ENCODE measurements around the gene VTCN1. TPM values are rescaled to one million over a fixed set of nuclear protein-coding genes. Genes with fewer than 3 reads are reported as not detected.

Gene VTCN1
- polyA plus RNA-seq, 4 donors = 0.03 to 0.27 (median 0.10) TPM; not detected in 1

DNA sequence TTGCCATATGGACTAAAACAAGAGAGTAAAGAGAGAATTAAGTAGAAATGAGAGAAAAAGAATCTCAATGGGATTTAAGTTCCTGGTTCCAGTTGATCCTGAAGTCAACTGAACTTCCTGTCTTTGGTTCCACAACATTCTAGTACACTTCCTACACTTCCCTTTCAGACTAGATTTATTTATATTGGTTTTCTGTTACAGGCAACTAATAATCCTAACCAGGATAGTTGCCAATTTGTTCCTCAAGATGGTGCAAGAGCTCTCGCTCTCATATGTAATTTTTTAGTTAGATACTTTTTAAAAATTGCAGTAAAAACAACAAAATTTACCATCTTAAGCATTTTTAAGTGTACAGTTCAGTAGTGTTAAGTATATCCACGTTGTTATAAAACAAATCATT, 60.4 kb downstream of the VTCN1 start:
- WGBS, 3 donors = 66 to 82% (median 79%) methylated on average over 2 of the region's 2 CpGs
- no peaks in the 10 kb centered on the region for H3K9me3 ChIP-seq (ENCODE audit: control insufficient read depth in 2 of 2, insufficient read depth in 1 of 2, low read depth in 1 of 2, low read length in 1 of 2)
- H3K4me3 ChIP-seq (ENCODE audit: low read depth in 1 of 3, low read length in 3 of 3) = no peak overlapping the region
- H3K36me3 ChIP-seq (ENCODE audit: control insufficient read depth in 3 of 3, insufficient read depth in 2 of 3, low read depth in 1 of 3, low read length in 3 of 3) = no peaks in the 10 kb centered on the region
- H3K4me1 ChIP-seq (ENCODE audit: control insufficient read depth in 3 of 3, insufficient read depth in 2 of 3, low read depth in 1 of 3, low read length in 2 of 3) = no peaks in the 10 kb centered on the region
- H3K27me3 ChIP-seq (ENCODE audit: control insufficient read depth in 3 of 3, insufficient read depth in 3 of 3, low read length in 3 of 3) = peaks cover 0 to 2% (median 0%) of the 10 kb centered on the region in 3 donors
- DNase-seq = no peak
- H3K27ac ChIP-seq (ENCODE audit: low read depth in 1 of 3, low read length in 2 of 3) = no peak overlapping the region
- no peak for FAIRE-seq

GRCh38 chr1:117147856-117148588, 62.7 kb downstream of the VTCN1 start:
- DNase-seq (no peak), FAIRE-seq (no peak)
- H3K4me1 ChIP-seq (ENCODE audit: control insufficient read depth in 3 of 3, insufficient read depth in 2 of 3, low read depth in 1 of 3, low read length in 2 of 3) = no peaks in the 10 kb centered on the region
- peaks cover 0 to 2% (median 0%) of the 10 kb centered on the region in 3 donors for H3K27me3 ChIP-seq (ENCODE audit: control insufficient read depth in 3 of 3, insufficient read depth in 3 of 3, low read length in 3 of 3)
- no peaks in the 10 kb centered on the region for H3K36me3 ChIP-seq (ENCODE audit: control insufficient read depth in 3 of 3, insufficient read depth in 2 of 3, low read depth in 1 of 3, low read length in 3 of 3)
- H3K27ac ChIP-seq (ENCODE audit: low read depth in 1 of 3, low read length in 2 of 3) = no peak overlapping the region
- H3K4me3 ChIP-seq (ENCODE audit: low read depth in 1 of 3, low read length in 3 of 3) = no peak overlapping the region
- 70 to 91% (median 80%) methylated on average over 5 of the region's 5 CpGs for WGBS, 3 donors
- H3K9me3 ChIP-seq (ENCODE audit: control insufficient read depth in 2 of 2, insufficient read depth in 1 of 2, low read depth in 1 of 2, low read length in 1 of 2) = no peaks in the 10 kb centered on the region

DNA sequence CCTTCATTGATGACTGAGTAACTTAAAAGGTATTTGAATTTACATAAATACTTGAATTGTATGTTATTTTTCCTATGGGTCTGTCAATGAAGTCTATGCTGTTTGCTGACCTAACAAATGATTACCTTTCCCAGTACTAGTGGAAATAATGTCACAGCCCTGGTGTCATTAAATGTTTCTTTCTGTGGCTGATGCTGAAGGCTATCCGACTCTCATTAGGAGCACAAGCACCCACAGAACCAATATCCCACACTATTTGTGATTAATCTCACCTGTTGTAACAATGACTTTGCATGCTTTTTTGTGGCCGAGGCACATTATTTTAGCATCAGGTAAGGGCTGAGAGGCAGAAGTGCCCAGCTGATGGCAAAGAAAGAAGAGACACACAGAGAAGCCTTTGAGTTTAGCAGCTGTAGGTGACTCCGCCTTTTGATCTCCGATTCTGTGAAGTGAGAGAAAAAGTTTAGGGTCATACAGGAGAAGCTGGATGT, 63.3 kb downstream of the VTCN1 start:
- DNase-seq = no peak
- Histone ChIP-seq H3K4me1 (ENCODE audit: control insufficient read depth in 3 of 3, insufficient read depth in 2 of 3, low read depth in 1 of 3, low read length in 2 of 3) (no peaks in the 10 kb centered on the region), H3K36me3 (ENCODE audit: control insufficient read depth in 3 of 3, insufficient read depth in 2 of 3, low read depth in 1 of 3, low read length in 3 of 3) (no peaks in the 10 kb centered on the region), H3K27ac (ENCODE audit: low read depth in 1 of 3, low read length in 2 of 3) (no peak overlapping the region), H3K9me3 (ENCODE audit: control insufficient read depth in 2 of 2, insufficient read depth in 1 of 2, low read depth in 1 of 2, low read length in 1 of 2) (no peaks in the 10 kb centered on the region), H3K4me3 (ENCODE audit: low read depth in 1 of 3, low read length in 3 of 3) (no peak overlapping the region), H3K27me3 (ENCODE audit: control insufficient read depth in 3 of 3, insufficient read depth in 3 of 3, low read length in 3 of 3) (peaks cover 0 to 2% (median 0%) of the 10 kb centered on the region in 3 donors)
- FAIRE-seq = no peak
- WGBS, 3 donors = 69 to 77% (median 71%) methylated on average over 4 of the region's 4 CpGs

- FAIRE-seq = no peak
- no peak overlapping the region for H3K27ac ChIP-seq (ENCODE audit: low read depth in 1 of 3, low read length in 2 of 3)
- no peak for DNase-seq
- peaks cover 0 to 2% (median 0%) of the 10 kb centered on the region in 3 donors for H3K27me3 ChIP-seq (ENCODE audit: control insufficient read depth in 3 of 3, insufficient read depth in 3 of 3, low read length in 3 of 3)
- no peaks in the 10 kb centered on the region for H3K36me3 ChIP-seq (ENCODE audit: control insufficient read depth in 3 of 3, insufficient read depth in 2 of 3, low read depth in 1 of 3, low read length in 3 of 3)
- no peaks in the 10 kb centered on the region for H3K4me1 ChIP-seq (ENCODE audit: control insufficient read depth in 3 of 3, insufficient read depth in 2 of 3, low read depth in 1 of 3, low read length in 2 of 3)
- no peak overlapping the region for H3K4me3 ChIP-seq (ENCODE audit: low read depth in 1 of 3, low read length in 3 of 3)
- H3K9me3 ChIP-seq (ENCODE audit: control insufficient read depth in 2 of 2, insufficient read depth in 1 of 2, low read depth in 1 of 2, low read length in 1 of 2) = no peaks in the 10 kb centered on the region
- 71 to 78% (median 74%) methylated on average over 8 of the region's 8 CpGs for WGBS, 3 donors
These were observed 64.0 kb downstream of the VTCN1 start for GRCh38 chr1:117146575-117147340.

GRCh38 chr1:117146072-117146471, 64.7 kb downstream of the VTCN1 start:
- 79 to 91% (median 83%) methylated on average over 2 of the region's 2 CpGs for WGBS, 3 donors
- H3K36me3 ChIP-seq (ENCODE audit: control insufficient read depth in 3 of 3, insufficient read depth in 2 of 3, low read depth in 1 of 3, low read length in 3 of 3) = no peaks in the 10 kb centered on the region
- H3K4me1 ChIP-seq (ENCODE audit: control insufficient read depth in 3 of 3, insufficient read depth in 2 of 3, low read depth in 1 of 3, low read length in 2 of 3) = no peaks in the 10 kb centered on the region
- H3K27ac ChIP-seq (ENCODE audit: low read depth in 1 of 3, low read length in 2 of 3) = no peak overlapping the region
- H3K4me3 ChIP-seq (ENCODE audit: low read depth in 1 of 3, low read length in 3 of 3) = no peak overlapping the region
- DNase-seq = no peak
- H3K9me3 ChIP-seq (ENCODE audit: control insufficient read depth in 2 of 2, insufficient read depth in 1 of 2, low read depth in 1 of 2, low read length in 1 of 2) = no peaks in the 10 kb centered on the region
- no peak for FAIRE-seq
- H3K27me3 ChIP-seq (ENCODE audit: control insufficient read depth in 3 of 3, insufficient read depth in 3 of 3, low read length in 3 of 3) = peaks cover 0 to 2% (median 0%) of the 10 kb centered on the region in 3 donors

DNA sequence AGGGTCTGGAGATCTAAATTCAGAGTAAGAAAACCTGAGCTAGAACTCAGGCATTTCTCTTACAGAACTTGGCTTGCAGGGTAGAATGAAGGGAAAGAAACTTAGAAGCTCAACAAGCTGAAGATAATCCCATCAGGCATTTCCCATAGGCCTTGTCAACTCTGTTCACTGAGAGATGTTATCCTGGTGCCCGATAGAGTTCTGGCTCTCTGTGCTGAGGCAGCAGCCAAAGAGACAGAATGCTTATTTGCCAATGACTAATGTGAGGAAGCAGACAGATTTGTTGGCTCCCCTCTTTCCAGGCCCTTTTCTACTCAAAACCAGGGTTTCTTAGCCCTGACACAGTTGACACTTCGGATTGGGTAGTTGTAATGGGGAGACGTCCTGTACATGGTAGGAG, 66.9 kb downstream of the VTCN1 start:
- 77 to 100% (median 94%) methylated on average over 3 of the region's 3 CpGs for WGBS, 3 donors
- no peak for FAIRE-seq
- no peak for DNase-seq

DNA sequence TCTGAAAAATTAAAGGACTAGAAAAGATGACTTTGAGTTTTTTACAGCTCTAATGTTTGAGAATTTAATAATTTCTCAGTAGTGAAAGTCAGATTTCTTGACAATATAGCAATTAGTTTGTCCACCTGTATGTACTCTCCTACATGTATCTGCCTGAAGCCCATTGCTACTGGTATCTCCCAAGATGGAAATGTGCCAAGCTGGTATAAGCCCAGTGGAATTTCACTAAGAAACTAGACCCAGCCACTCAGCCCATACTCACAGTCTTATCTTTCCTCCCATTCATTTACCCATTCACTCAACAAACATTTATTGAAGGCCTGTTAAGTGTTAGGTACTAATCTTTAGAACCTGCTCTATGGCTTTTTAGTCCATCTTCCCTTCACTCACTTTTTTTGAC, 67.6 kb downstream of the VTCN1 start:
- H3K27me3 ChIP-seq (ENCODE audit: control insufficient read depth in 3 of 3, insufficient read depth in 3 of 3, low read length in 3 of 3) = peaks cover 0 to 2% (median 0%) of the 10 kb centered on the region in 3 donors
- H3K36me3 ChIP-seq (ENCODE audit: control insufficient read depth in 3 of 3, insufficient read depth in 2 of 3, low read depth in 1 of 3, low read length in 3 of 3) = no peaks in the 10 kb centered on the region
- no peak overlapping the region for H3K27ac ChIP-seq (ENCODE audit: low read depth in 1 of 3, low read length in 2 of 3)
- FAIRE-seq (no peak), DNase-seq (no peak)
- H3K4me3 ChIP-seq (ENCODE audit: low read depth in 1 of 3, low read length in 3 of 3) = no peak overlapping the region
- no peaks in the 10 kb centered on the region for H3K9me3 ChIP-seq (ENCODE audit: control insufficient read depth in 2 of 2, insufficient read depth in 1 of 2, low read depth in 1 of 2, low read length in 1 of 2)
- H3K4me1 ChIP-seq (ENCODE audit: control insufficient read depth in 3 of 3, insufficient read depth in 2 of 3, low read depth in 1 of 3, low read length in 2 of 3) = no peaks in the 10 kb centered on the region

More for the DNA sequence above, 66.9 kb downstream of the VTCN1 start:
- Histone ChIP-seq H3K36me3 (ENCODE audit: control insufficient read depth in 3 of 3, insufficient read depth in 2 of 3, low read depth in 1 of 3, low read length in 3 of 3) (no peaks in the 10 kb centered on the region), H3K4me3 (ENCODE audit: low read depth in 1 of 3, low read length in 3 of 3) (no peak overlapping the region), H3K27me3 (ENCODE audit: control insufficient read depth in 3 of 3, insufficient read depth in 3 of 3, low read length in 3 of 3) (peaks cover 0 to 2% (median 0%) of the 10 kb centered on the region in 3 donors), H3K27ac (ENCODE audit: low read depth in 1 of 3, low read length in 2 of 3) (no peak overlapping the region), H3K9me3 (ENCODE audit: control insufficient read depth in 2 of 2, insufficient read depth in 1 of 2, low read depth in 1 of 2, low read length in 1 of 2) (no peaks in the 10 kb centered on the region), H3K4me1 (ENCODE audit: control insufficient read depth in 3 of 3, insufficient read depth in 2 of 3, low read depth in 1 of 3, low read length in 2 of 3) (no peaks in the 10 kb centered on the region)

DNA sequence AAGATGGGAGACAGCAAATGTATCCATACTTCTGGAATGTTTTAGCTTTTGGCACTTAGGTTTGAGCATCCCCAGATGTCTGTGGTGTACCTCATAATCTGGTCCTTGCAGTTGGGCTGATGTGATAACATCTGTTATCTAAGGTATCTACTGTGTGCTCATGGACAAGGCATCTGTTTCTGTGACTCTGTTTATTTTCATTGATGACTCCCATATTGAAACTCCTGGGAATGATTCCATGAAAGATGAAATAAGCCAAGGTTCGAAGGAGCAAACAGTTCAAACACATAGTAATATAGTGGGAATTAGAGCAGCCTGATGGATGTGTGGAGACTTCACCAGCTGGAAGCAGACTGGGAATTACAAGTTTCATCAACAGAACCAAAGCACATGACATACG, 68.5 kb downstream of the VTCN1 start:
- no peak for DNase-seq
- no peaks in the 10 kb centered on the region for H3K4me1 ChIP-seq (ENCODE audit: control insufficient read depth in 3 of 3, insufficient read depth in 2 of 3, low read depth in 1 of 3, low read length in 2 of 3)
- WGBS, 3 donors = 59 to 87% (median 82%) methylated on average over 2 of the region's 2 CpGs

More for the DNA sequence above, 68.5 kb downstream of the VTCN1 start:
- Histone ChIP-seq H3K27me3 (ENCODE audit: control insufficient read depth in 3 of 3, insufficient read depth in 3 of 3, low read length in 3 of 3) (no peaks in the 10 kb centered on the region), H3K36me3 (ENCODE audit: control insufficient read depth in 3 of 3, insufficient read depth in 2 of 3, low read depth in 1 of 3, low read length in 3 of 3) (no peaks in the 10 kb centered on the region), H3K9me3 (ENCODE audit: control insufficient read depth in 2 of 2, insufficient read depth in 1 of 2, low read depth in 1 of 2, low read length in 1 of 2) (no peaks in the 10 kb centered on the region), H3K4me3 (ENCODE audit: low read depth in 1 of 3, low read length in 3 of 3) (no peak overlapping the region), H3K27ac (ENCODE audit: low read depth in 1 of 3, low read length in 2 of 3) (no peak overlapping the region)
- no peak for FAIRE-seq

Data from small intestine (tissue), 7 donors.